Testis (tissue), 2 donors: ENCODE results near the gene ZNF136.

Experiments
- POLR2A ChIP-seq: fragments of 450-650 bp; IDR thresholded peaks from one replicate; pipeline ENCODE4 v1.6.1; 2017; ENCODE audit warnings: antibody characterized with exemption, mild to moderate bottlenecking, moderate library complexity
- TF ChIP-seq, protein P1 (sequence below), 3 experiments: fragments of 450-650 bp in 2 of 3; fragments of 200-600 bp in 1 of 3; sonication (generic) in 1 of 3; IDR thresholded peaks; one replicate each; pipeline ENCODE4 v1.5.1; 2016 to 2019; ENCODE audit warnings: antibody characterized with exemption in 3 of 3, mild to moderate bottlenecking in 2 of 3, moderate library complexity in 1 of 3

DNA sequence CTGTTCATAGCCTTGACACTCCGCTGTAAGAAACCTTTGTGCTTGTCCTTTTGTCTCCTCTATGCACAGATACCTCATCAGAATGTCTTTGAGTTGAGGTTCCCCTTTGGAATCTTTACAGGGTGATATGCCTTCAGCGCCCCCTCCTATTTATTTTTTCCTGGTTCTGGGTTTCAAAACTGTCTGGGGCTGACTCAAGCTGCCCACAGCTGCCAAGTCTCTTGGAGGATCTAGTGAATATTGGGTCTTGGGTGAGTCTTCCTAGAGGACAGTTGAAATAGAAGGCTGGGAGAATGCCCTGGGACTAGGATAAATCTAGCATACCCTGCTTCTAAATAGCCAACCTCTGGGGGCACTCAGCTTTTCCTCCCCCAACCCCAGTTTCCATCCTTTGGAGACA, 930 bp downstream of the ZNF136 start:
- no peak for TF ChIP-seq POLR2A
- TF ChIP-seq, protein P1, sequence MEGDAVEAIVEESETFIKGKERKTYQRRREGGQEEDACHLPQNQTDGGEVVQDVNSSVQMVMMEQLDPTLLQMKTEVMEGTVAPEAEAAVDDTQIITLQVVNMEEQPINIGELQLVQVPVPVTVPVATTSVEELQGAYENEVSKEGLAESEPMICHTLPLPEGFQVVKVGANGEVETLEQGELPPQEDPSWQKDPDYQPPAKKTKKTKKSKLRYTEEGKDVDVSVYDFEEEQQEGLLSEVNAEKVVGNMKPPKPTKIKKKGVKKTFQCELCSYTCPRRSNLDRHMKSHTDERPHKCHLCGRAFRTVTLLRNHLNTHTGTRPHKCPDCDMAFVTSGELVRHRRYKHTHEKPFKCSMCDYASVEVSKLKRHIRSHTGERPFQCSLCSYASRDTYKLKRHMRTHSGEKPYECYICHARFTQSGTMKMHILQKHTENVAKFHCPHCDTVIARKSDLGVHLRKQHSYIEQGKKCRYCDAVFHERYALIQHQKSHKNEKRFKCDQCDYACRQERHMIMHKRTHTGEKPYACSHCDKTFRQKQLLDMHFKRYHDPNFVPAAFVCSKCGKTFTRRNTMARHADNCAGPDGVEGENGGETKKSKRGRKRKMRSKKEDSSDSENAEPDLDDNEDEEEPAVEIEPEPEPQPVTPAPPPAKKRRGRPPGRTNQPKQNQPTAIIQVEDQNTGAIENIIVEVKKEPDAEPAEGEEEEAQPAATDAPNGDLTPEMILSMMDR (IDR thresholded peaks at IDR 0.05): no peak
